ENCODE data around the gene PCDH7. TPM values are rescaled to one million over a fixed set of nuclear protein-coding genes. Genes with fewer than 3 reads are reported as not detected.
A peak's percentile ranks its signal among the peaks of the same experiment; 100 is the strongest.

Gene PCDH7
- total and polyA plus RNA-seq, 11 donors = 9.4 to 166 (median 89.8) TPM

DNA sequence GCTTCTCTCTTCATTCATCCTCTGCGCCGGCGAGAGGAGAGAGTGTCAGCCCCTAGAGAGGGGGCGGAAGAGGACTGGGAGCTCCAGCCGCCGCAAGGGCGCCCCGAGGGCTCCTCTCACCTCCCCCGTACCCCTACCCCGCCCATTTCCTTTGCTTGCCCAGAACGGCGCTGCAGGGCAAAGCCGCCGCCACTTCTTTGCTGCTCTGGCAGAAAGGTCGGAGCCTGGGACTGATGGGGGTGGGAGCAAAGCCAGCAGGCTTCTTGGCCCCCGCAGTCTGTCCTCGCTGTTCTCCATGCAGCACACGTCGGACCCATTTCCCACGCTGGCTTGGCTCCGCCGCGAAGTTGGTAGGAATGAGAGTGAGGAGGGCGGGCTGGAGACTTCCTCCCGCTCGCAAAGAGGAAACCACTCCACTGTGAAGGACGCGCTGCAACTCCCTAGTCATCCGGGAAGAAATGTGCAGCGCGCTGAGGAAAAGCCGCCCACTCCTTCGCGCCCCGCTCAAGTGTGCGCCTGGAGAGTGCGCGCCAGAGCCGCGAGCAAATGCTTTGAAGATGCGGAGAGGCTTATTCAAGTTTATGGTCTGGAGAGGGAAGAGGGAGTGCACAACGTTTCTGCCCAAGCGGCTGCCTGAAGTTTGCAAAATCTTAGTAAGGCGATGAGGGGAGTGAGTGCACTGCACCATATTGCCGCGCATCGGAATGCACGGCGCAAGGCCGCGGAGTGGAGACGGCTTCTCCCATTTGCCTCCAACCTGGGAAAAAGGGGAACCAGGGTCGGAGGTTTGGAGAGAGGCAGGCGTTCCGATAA is 2.8 kb upstream of the PCDH7 start:
- H3K4me3 ChIP-seq = peak overlapping the region; percentile 38 to 78 (median 64)
- intact Hi-C loops (cut with DNase I) = loop anchor here in 7 of 10 donors (10.0 kb wide), 3 partner anchors 647 to 957 kb away; no protein-coding TSS in a partner anchor
- H3K27me3 ChIP-seq = peaks cover 0 to 50% (median 11%) of the 10 kb centered on the region in 9 donors
- H3K9me3 ChIP-seq = no peaks in the 10 kb centered on the region
- H3K36me3 ChIP-seq = no peaks in the 10 kb centered on the region
- H3K27ac ChIP-seq = peak overlapping the region in 11 of 12 donors; percentile 2 to 87 (median 75)
- no peak for TF ChIP-seq POLR2A (IDR thresholded peaks at IDR 0.05)
- TF ChIP-seq, protein P1, sequence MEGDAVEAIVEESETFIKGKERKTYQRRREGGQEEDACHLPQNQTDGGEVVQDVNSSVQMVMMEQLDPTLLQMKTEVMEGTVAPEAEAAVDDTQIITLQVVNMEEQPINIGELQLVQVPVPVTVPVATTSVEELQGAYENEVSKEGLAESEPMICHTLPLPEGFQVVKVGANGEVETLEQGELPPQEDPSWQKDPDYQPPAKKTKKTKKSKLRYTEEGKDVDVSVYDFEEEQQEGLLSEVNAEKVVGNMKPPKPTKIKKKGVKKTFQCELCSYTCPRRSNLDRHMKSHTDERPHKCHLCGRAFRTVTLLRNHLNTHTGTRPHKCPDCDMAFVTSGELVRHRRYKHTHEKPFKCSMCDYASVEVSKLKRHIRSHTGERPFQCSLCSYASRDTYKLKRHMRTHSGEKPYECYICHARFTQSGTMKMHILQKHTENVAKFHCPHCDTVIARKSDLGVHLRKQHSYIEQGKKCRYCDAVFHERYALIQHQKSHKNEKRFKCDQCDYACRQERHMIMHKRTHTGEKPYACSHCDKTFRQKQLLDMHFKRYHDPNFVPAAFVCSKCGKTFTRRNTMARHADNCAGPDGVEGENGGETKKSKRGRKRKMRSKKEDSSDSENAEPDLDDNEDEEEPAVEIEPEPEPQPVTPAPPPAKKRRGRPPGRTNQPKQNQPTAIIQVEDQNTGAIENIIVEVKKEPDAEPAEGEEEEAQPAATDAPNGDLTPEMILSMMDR (IDR thresholded peaks at IDR 0.05) = no peak
- 0 to 3% (median 1%) methylated on average over 42 to 55 of the region's 55 CpGs for WGBS, 4 donors
- peaks cover 0 to 49% (median 13%) of the 10 kb centered on the region in 12 donors for H3K4me1 ChIP-seq
- DNase-seq (peak; percentile 27 to 65 (median 47)), ATAC-seq (peak in 3 of 4 donors; percentile 16 to 23 (median 21))

DNA sequence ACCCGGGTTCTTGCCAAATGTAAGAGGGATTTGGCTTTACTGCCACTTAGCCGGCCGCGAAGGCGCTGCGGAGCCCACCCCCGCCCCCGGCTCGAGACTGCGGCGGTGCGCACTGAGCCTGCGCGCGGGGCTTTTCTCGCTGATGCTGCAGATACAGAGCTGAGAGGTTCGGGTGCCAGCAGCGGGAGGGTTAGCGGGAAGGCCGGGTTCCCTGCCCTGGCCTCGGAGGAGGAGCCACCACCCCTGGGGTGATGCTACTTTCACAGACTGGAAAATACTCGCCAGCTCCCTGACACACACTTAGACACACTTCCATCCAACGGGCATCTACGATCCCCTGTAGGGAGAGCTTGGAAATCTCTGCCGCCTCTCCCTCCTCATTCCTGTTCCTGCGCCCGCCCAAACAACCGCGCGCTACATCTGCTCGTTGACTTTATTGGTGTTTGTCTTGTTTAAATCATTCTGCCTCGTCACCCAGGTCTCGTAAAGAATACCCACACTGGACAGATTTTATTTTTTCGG is 2.1 kb upstream of the PCDH7 start:
- H3K4me3 ChIP-seq = peak overlapping the region; percentile 38 to 78 (median 64)
- peak overlapping the region in 11 of 12 donors; percentile 2 to 87 (median 75) for H3K27ac ChIP-seq
- no peaks in the 10 kb centered on the region for H3K9me3 ChIP-seq
- intact Hi-C loops (cut with DNase I) = loop anchor here in 7 of 10 donors (10.0 kb wide), 3 partner anchors 647 to 957 kb away; no protein-coding TSS in a partner anchor
- peaks cover 0 to 56% (median 11%) of the 10 kb centered on the region in 9 donors for H3K27me3 ChIP-seq
- H3K4me1 ChIP-seq = peaks cover 0 to 49% (median 13%) of the 10 kb centered on the region in 12 donors
- no peak for TF ChIP-seq POLR2A (IDR thresholded peaks at IDR 0.05)
- TF ChIP-seq, protein P1 (IDR thresholded peaks at IDR 0.05) = no peak
- ATAC-seq (peak; percentile 3 to 39 (median 24)), DNase-seq (peak; percentile 34 to 73 (median 64))
- H3K36me3 ChIP-seq = no peaks in the 10 kb centered on the region
- 1 to 3% (median 2%) methylated on average over 26 to 34 of the region's 34 CpGs for WGBS, 4 donors

DNA sequence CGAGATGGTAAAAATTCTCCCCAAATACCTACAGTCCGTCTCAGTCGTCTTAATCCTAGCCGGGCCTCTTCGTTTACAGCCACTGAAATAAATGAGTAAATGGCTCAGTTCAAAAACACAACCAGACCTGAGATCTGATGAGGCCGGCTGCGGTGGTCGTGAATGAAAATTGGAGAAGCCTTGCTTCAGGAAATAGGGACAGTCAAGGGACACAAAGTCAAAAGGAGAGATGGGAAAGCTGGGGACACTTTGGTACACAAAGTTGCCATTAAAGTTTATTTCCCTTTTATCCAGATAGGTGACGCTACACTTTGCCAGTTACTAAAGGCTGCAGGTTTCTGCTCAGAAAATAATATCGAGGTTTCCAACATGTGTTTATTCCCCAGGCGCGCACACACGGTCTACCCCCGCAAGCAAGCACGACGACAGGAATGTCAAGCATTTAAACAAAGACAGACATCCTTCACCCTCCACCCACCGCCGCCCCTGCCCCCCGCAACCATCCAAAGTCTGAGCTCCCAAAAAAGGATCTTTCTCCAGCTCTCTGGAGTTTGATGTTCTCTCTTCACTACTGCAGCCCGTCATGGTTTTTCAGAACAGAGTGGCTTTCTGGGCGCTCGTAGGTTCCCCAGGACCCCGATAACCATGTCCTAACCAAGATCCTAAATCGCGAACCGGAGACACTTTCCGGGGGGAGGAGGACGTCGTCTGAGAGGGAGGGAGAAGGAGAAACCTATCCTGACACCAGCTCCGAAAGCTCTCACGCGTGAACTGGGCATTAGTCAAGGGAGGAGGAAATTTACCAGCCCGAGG is 1.3 kb upstream of the PCDH7 start:
- intact Hi-C loops (cut with DNase I) = loop anchor here in 7 of 10 donors (10.0 kb wide), 3 partner anchors 646 to 956 kb away; no protein-coding TSS in a partner anchor
- ATAC-seq (peak in 2 of 4 donors; percentile 17 to 19), DNase-seq (no peak)
- no peak for TF ChIP-seq POLR2A (IDR thresholded peaks at IDR 0.05)
- TF ChIP-seq, protein P1 (IDR thresholded peaks at IDR 0.05) = peak in 6 of 12 donors; percentile 13 to 36 (median 24)
- Histone ChIP-seq H3K27me3 (peaks cover 0 to 64% (median 11%) of the 10 kb centered on the region in 9 donors), H3K27ac (peak overlapping the region in 10 of 12 donors; percentile 60 to 87 (median 76)), H3K36me3 (no peaks in the 10 kb centered on the region), H3K4me1 (peaks cover 0 to 49% (median 13%) of the 10 kb centered on the region in 12 donors), H3K9me3 (no peaks in the 10 kb centered on the region), H3K4me3 (peak overlapping the region; percentile 19 to 78 (median 65))
- 2% methylated on average over 33 of the region's 33 CpGs for WGBS, 4 donors

Measured in heart left ventricle (tissue), 16 donors.